Measurements from ENCODE around the gene CYP2E1. TPM values are rescaled to one million over a fixed set of nuclear protein-coding genes. Genes with fewer than 3 reads are reported as not detected.
"Not testable (repeated sequence)": the region's sequence is repeated elsewhere in the genome, so short reads cannot be mapped to it uniquely, and the experiment has no call there.

Gene CYP2E1
- total RNA-seq, 1 donor from 2014 or later: 7.7 TPM

GRCh38 chr10:133511408-133511807 lies 15.8 kb upstream of the CYP2E1 start:
- Mint-ChIP-seq H3K36me3 (ENCODE audit: low read depth, unreplicated experiment) (no peaks in the 10 kb centered on the region), H3K27me3 (ENCODE audit: unreplicated experiment) (no peaks in the 10 kb centered on the region), H3K4me3 (ENCODE audit: unreplicated experiment) (no peak overlapping the region), H3K9me3 (ENCODE audit: unreplicated experiment) (no peaks in the 10 kb centered on the region), H3K27ac (ENCODE audit: unreplicated experiment) (no peak overlapping the region), H3K4me1 (ENCODE audit: unreplicated experiment) (no peaks in the 10 kb centered on the region)
- no peak for TF ChIP-seq CTCF (IDR thresholded peaks at IDR 0.05; ENCODE audit: unreplicated experiment)
- no peak for DNase-seq (ENCODE audit: low spot score)

- Mint-ChIP-seq H3K27ac (ENCODE audit: unreplicated experiment) (no peak overlapping the region), H3K27me3 (ENCODE audit: unreplicated experiment) (no peaks in the 10 kb centered on the region), H3K4me3 (ENCODE audit: unreplicated experiment) (no peak overlapping the region), H3K36me3 (ENCODE audit: low read depth, unreplicated experiment) (no peaks in the 10 kb centered on the region), H3K9me3 (ENCODE audit: unreplicated experiment) (no peaks in the 10 kb centered on the region), H3K4me1 (ENCODE audit: unreplicated experiment) (no peaks in the 10 kb centered on the region)
- DNase-seq (ENCODE audit: low spot score): no peak
- TF ChIP-seq CTCF (IDR thresholded peaks at IDR 0.05; ENCODE audit: unreplicated experiment): no peak
Observed at GRCh38 chr10:133511907-133512528, 15.1 kb upstream of the CYP2E1 start.

- DNase-seq (ENCODE audit: low spot score): no peak
- Mint-ChIP-seq H3K27me3 (ENCODE audit: unreplicated experiment) (peaks cover 1% of the 10 kb centered on the region), H3K4me1 (ENCODE audit: unreplicated experiment) (no peaks in the 10 kb centered on the region), H3K9me3 (ENCODE audit: unreplicated experiment) (no peaks in the 10 kb centered on the region), H3K27ac (ENCODE audit: unreplicated experiment) (no peak overlapping the region), H3K4me3 (ENCODE audit: unreplicated experiment) (no peak overlapping the region), H3K36me3 (ENCODE audit: low read depth, unreplicated experiment) (no peaks in the 10 kb centered on the region)
- no peak for TF ChIP-seq CTCF (IDR thresholded peaks at IDR 0.05; ENCODE audit: unreplicated experiment)
Observed at GRCh38 chr10:133515471-133515870, 11.7 kb upstream of the CYP2E1 start.

GRCh38 chr10:133516057-133516456 lies 11.1 kb upstream of the CYP2E1 start:
- peaks cover 1% of the 10 kb centered on the region for H3K27me3 Mint-ChIP-seq (ENCODE audit: unreplicated experiment)
- H3K27ac Mint-ChIP-seq (ENCODE audit: unreplicated experiment): no peak overlapping the region
- H3K4me1 Mint-ChIP-seq (ENCODE audit: unreplicated experiment): no peaks in the 10 kb centered on the region
- no peak for TF ChIP-seq CTCF (IDR thresholded peaks at IDR 0.05; ENCODE audit: unreplicated experiment)
- H3K9me3 Mint-ChIP-seq (ENCODE audit: unreplicated experiment): no peaks in the 10 kb centered on the region
- no peak overlapping the region for H3K4me3 Mint-ChIP-seq (ENCODE audit: unreplicated experiment)
- H3K36me3 Mint-ChIP-seq (ENCODE audit: low read depth, unreplicated experiment): no peaks in the 10 kb centered on the region
- DNase-seq (ENCODE audit: low spot score): no peak

- not testable (repeated sequence) for H3K36me3 Mint-ChIP-seq (ENCODE audit: low read depth, unreplicated experiment); H3K4me1 Mint-ChIP-seq (ENCODE audit: unreplicated experiment); DNase-seq (ENCODE audit: low spot score); H3K4me3 Mint-ChIP-seq (ENCODE audit: unreplicated experiment); H3K9me3 Mint-ChIP-seq (ENCODE audit: unreplicated experiment); H3K27me3 Mint-ChIP-seq (ENCODE audit: unreplicated experiment); H3K27ac Mint-ChIP-seq (ENCODE audit: unreplicated experiment)
Observed at GRCh38 chr10:133518517-133518916, 8.6 kb upstream of the CYP2E1 start.
